Kidney tubule cell (primary cell): ENCODE results near the gene TOGARAM1.
A peak's percentile ranks its signal among the peaks of the same experiment; 100 is the strongest.
"Not testable (repeated sequence)": the region's sequence is repeated elsewhere in the genome, so short reads cannot be mapped to it uniquely, and the experiment has no call there.

Source experiments
- DNase-seq: peaks from one replicate; pipeline ENCODE4 v3.0.0-alpha.2; 2018; ENCODE audit warnings: low spot score

Gene TOGARAM1

DNA sequence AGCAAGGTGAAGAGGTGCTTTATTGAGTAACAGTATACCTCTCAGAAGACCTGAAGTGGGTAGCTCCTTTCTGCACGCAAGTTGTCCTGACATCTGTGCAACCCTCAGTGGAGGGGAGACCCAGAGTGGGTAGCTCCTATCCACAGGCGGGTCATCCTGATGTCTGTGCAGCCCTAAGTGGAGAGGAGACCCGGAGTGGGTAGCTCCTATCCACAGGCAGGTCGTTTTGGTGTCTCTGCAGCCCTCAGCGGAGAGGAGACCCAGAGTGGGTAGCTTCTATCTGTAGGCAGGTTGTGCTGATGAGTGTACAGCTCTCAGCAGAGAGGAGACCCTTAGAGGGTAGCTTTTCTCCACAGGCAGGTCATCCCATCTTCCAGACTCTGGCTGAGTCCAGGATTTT, 76.9 kb downstream of the TOGARAM1 start:
- DNase-seq, result no peak

DNA sequence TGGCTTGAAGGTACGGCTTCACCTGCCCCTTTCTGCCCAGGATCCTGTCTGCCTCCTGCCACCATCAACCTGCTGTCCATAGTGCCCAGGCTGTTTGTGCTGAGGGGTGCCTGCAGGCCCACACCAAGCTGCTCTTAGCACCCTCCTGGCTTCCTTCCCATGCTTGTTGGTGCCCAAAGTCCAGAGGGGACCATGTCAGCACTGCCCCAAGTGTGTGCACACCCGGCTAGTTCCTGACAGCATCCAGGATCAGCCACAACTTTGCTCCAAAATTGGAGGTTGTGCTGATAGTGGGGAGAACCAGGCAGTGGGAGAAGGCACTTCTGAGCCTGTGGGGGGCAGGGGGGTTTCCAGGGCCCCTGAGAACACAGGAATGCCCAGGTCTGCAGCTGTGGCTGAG, 77.4 kb downstream of the TOGARAM1 start:
- DNase-seq, result no peak

DNA sequence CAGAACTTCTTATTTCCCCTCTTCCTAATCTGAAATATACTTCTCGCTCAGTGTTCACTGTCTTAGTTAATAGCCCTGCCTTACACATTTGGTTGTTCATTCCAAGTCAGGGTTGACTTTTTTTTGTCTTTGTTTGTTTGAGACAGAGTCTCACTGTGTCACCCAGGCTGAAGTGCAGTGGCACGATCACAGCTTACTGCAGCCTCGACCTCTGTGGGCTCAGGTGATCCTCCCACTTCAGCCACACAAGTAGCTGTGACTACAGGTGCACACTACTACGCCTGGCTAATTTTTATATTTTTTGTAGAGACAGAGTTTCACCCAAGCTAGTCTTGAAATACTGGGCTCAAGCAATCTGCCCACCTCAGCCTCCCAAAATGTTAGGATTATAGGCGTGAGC, 79.7 kb downstream of the TOGARAM1 start:
- no peak for DNase-seq

DNA sequence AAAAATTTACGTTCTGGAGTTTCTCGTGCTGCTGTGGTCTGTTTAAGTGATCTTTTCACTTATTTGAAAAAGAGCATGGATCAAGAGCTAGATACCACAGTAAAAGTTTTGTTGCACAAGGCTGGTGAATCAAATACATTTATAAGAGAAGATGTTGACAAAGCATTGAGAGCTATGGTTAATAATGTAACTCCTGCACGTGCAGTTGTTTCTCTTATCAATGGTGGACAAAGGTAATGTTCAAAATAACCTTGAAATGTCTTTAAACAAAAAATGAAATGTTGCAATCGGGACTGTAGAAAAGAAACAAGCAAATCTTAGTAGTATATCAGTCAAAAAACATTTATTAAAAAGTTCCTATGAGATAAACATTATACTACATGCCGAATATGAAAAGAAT, 82.6 kb downstream of the TOGARAM1 start:
- no peak for DNase-seq

DNA sequence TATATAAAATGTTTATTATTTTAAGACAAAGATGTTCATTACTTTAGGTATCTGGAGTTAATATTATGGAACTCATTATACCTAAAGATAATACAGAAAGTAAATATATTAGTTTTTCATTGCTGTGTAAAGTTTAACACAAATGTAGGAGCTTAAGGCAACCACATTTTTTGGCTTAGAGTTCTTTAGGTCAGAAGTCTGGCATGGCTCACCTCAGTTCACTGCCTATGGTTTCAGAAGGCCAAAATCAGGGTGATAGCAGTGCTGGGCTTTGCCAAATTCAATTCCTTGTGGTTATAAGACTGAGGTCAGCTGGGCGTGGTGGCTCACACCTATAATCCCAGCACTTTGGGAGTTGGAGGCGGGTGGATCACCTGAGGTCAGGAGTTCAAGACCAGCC, 86.4 kb downstream of the TOGARAM1 start:
- DNase-seq, result no peak

DNA sequence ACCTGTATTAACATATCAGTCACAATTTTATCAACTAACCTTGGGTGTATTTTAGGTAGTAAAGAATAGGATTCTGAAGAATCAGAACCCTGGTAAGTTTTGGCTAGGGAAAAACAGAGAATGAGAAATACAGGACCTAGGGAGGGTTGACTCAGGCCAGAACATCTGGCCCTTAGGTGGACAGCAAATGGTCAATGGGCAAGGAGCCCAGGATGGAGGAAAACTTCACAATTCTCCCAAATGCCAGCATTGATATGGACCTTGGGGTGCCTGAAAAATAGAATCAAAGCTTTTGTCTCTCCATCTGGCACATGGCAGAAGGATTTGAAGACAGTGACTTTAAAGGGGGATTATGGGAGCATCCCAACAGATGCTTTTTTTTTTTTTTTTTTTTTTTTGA, 89.2 kb downstream of the TOGARAM1 start:
- no peak for DNase-seq

DNA sequence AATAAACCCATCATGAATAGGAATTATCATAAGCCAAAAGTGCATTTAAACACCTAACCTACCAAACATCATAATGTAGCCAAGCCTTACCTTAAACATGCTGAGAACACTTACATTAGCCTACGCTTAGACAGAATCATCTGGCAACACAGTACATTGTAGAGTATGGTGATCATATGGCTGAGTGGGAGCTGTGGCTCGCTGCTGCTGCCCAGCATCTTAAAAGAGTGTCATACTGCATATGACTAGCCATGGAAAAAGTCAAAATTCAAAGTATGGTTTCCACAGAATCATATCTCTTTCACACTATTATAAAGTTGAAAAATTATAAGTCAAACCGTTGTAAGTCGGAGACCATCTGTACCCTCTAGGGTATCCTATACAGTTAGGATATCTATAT, 89.9 kb downstream of the TOGARAM1 start:
- no peak for DNase-seq

DNA sequence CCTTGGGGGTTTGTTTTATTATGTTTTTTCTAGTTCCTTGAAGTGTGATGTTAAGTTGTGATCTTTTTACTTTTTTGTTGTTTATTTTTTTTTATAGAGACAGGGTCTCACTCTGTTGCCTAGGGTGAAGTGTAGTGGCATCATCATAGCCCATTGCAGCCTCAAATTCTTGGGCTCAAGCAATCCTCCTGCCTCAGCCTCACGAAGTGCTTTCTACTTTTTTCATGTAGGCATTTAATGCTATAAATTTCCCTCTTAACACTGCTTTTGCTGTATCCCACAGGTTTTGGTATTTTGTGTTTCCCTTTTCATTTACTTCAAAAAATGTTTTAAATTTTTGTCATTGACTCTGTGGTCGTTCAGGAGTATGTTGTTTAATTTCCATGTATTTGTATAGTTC, 95.4 kb downstream of the TOGARAM1 start:
- no peak for DNase-seq

DNA sequence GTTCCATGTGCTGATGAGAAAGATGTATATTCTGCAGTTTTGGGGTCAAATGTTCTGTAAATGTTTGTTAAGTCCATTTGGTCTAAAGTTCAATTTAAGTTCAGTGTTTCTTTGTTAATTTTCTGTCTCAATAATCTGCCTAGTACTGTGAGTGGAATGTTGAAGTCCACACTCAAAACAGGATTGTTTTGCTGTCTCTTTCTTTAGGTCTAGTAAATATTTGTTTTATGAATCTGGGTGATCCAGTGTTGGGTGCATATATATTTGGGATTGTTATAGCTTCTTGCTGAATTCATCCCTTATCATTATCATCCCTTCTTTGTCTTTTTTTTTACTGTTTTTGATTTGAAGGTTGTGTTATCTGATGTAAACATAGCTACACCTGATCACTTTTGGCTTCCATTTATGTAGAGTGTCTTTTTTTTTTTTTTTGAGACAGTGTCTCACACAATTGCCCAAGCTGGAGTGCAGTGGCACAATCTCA, 95.9 kb downstream of the TOGARAM1 start:
- no peak for DNase-seq

DNA sequence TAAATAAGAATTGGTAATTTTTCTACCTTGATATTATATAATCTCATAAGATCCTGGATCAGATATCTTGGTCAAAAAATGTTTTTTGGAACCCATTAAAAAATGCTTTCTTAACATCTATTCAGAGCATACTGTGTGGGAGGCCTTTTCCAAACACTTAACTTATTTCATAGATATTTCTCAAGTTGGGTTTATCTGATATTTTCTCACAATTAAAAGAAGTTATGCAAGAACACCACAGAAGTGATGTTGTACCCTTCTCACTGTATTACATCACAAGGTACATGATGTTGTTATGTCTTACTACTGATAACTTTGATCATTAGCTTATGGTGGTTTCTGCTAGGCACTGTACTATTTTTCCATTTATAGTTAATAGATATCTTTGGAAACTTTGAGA, 98.6 kb downstream of the TOGARAM1 start:
- DNase-seq, result no peak

DNA sequence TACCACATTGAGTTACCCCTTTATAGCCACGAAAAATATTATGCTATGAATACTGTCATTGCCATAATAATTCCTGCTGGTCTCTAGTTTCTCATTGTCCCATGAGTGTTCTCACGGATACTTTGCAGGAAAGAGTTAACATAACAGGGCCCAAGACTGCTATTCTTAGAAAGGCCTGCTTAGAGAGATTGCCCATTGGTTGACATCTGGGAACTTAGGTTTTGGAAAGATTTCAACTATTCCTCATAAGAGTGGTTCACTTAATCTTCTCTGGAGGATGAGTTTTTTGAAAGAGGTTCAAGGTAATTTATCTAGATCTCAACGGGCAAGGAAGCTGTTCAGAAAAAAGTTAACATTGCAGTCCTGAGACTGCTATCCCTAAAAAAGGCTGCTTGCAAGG, 103.5 kb downstream of the TOGARAM1 start:
- DNase-seq, result no peak

DNA sequence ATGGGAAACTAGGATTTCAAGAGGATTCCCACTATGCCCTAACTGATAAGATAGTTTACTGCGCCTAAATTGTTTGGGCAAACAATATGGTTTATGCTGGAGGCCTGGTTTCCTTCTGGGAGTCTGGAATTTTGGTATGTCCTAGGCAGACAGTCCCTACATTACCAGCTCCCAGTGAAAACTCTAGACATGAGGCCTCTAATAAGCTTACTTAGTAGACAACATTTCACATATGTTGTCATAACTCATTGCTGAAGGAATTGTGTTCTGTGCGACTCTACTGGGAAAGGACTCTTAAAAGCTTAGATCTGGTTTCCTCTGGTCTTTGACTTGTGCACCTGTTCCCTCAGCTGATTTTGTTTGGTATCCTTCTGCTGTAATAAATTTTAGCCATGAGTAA, 104.0 kb downstream of the TOGARAM1 start:
- no peak for DNase-seq

DNA sequence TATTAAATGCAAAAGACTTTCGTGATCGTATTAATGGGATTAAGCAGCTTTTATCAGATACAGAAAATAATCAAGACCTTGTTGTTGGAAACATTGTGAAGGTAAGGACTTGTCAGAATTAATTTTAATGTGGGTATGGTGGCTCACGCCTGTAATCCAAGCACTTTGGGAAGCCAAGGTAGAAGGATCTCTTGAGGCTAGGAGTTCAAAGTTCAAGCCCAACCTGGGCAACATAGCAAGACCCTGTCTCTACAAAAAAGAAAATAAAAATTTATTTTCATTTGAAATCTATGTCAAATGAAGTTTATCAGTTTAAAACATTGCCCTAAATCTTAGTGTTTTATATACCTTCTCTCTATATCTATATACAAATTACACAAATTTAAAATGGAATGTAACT, 104.7 kb downstream of the TOGARAM1 start:
- no peak for DNase-seq

DNA sequence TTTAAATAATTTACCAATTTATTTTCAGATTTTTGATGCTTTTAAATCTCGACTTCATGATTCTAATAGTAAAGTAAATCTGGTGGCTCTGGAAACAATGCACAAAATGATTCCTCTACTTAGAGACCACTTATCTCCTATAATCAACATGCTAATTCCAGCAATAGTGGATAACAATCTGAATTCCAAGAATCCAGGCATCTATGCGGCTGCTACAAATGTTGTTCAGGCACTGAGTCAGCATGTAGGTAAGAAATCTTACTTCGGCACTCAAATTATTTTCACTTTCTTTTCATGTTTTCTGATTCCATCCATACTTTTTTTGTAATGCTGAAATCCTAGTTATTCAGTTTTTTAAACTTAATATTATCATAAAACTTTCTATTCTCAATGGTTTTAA, 106.4 kb downstream of the TOGARAM1 start:
- DNase-seq, result no peak

DNA sequence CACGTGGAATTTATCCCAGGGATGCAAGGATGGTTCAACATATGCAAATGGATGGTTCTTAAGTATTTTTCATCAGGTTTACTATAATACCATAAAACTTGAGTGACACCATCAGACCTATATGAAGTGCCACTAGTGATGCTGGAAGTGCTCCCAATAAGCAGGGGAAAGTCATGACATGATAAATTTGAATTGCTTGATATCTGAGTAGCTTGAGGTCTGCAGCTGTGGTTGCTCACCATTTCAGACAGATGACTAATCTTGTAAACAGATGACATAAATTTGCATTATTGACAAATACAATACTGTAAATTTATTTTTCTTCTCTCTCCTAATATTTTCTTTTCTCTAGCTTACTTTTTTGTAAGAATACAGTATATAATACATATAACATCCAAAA, 108.2 kb downstream of the TOGARAM1 start:
- no peak for DNase-seq

DNA sequence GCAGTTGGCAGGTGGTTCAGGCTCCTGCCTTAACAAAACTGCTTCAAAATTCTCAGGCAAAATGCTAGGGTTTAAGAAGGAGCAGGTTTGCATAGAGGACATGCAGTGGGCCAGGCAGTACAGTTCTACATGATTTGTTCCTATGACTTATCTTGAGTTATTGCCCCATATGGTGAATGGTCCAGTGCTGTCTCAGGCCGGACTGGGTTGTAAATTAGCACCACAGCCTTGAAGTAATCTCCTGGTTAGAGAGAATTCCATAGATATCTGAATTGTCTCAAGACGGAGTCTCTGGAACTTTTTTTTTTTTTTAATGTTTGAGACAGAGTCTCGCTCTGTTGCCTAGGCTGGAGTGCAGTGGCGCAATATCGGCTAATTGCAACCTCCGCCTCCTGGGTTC, 110.1 kb downstream of the TOGARAM1 start:
- no peak for DNase-seq

DNA sequence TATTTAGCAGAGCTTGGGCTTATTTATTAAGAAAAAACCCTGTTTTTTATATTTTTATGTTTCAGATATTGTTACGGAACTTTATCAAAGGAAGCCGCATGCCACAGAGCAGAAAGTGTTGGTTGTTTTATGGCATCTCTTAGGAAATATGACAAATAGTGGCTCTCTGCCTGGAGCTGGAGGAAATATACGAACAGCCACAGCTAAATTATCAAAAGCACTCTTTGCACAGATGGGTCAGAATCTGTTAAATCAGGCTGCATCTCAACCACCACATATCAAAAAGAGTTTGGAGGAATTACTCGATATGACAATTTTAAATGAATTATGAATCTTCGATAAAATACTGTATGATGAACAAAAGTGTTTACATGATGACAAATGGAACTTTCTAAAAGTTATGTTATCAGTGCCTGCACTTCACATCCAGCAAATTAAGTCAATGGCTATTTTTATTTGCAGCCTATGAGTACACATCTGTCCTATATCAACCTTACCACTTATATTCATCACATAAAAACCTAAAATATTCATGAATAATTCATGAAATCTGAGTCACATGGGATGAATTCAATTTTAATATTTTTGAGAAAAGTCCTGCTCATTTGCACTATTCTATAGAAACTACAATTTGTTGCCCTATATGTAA, 111.4 kb downstream of the TOGARAM1 start:
- DNase-seq, result no peak

DNA sequence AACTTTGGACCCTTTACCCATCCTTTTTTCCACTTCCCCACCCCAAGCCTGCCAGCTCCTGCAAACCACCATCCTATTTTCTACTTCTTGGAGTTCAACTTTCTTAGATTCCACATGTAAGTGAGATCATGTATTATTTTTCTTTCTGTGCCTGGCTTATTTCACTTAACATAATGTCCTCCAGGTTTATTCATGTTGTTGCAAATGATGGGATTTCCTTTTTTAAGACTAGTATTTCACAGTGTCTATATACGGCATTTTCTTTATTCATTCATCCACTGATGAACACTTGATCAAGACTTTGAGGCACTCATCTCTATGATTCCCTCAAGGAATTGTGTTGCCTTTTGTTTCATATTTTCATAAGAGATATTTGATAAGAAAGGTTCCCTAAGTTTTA, 116.3 kb downstream of the TOGARAM1 start:
- no peak for DNase-seq

DNA sequence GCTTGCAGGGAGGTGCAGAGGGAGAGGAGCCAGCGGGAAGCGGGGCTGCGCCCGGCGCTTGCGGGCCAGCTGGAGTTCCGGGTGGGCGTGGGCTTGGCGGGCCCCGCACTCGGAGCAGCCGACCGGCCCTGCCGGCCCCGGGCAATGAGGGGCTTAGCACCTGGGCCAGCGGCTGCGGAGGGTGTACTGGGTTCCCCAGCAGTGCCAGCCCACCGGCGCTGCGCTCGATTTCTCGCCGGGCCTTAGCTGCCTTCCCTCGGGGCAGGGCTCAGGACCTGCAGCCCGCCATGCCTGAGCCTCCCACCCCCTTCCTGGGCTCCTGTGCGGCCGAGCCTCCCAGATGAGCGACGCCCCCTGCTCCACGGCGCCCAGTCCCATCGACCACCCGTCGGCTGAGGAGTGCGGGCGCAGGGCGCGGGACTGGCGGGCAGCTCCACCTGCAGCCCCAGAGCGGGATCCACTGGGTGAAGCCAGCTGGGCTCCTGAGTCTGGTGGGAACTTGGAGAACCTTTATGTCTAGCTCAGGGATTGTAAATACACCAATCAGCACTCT, 118.5 kb downstream of the TOGARAM1 start:
- not testable (repeated sequence) for DNase-seq

DNA sequence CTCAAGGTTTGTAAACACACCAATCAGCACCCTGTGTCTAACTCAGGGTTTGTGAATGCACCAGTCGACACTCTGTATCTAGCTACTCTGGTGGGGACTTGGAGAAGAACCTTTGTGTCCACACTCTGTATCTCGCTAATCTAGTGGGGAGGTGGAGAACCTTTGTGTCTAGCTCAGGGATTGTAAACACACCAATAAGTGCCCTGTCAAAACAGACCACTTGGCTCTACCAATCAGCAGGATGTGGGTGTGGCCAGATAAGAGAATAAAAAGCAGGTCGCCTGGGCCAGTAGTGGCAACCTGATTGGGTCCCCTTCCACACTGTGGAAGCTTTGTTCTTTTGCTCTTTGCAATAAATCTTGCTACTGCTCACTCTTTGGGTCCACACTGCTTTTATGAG, 119.1 kb downstream of the TOGARAM1 start:
- not testable (repeated sequence) for DNase-seq

DNA sequence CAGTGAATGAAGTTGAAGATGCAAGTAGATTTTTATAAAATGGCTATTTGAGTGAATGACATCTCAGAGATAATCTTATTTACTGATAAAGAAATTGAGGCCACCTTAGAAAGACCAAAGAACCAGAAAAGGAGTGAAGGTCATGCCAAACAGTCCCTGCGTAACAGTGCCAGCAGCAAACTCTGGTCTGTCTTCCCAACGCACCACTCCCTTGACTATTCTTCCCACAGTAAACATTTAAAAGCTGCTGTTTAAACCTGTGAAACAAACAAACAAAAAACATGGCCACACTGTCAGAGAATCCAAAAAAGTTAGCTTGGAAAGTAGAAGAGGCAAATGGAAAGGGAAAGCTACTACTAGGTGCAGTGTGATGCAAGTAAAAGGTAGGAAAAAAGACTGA, 120.4 kb downstream of the TOGARAM1 start:
- no peak for DNase-seq

DNA sequence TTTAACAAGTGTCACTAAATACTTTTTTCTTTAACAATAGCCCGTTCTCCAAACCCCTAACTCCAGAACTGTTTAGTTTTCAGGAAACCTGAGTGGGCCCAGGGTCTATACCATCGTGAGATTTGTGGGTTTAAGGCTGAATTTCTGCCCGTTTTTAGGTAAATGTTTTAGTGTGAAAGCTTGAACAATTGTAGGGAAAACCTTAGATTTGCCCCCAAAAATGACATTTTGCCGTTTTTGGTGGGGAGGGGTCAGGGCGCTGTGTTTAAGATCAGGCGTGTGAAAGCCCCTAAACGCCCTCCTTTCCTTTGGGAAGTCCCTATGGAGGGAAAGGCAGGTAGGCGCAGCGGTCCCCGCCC, 121.6 kb downstream of the TOGARAM1 start:
- DNase-seq, result no peak

DNA sequence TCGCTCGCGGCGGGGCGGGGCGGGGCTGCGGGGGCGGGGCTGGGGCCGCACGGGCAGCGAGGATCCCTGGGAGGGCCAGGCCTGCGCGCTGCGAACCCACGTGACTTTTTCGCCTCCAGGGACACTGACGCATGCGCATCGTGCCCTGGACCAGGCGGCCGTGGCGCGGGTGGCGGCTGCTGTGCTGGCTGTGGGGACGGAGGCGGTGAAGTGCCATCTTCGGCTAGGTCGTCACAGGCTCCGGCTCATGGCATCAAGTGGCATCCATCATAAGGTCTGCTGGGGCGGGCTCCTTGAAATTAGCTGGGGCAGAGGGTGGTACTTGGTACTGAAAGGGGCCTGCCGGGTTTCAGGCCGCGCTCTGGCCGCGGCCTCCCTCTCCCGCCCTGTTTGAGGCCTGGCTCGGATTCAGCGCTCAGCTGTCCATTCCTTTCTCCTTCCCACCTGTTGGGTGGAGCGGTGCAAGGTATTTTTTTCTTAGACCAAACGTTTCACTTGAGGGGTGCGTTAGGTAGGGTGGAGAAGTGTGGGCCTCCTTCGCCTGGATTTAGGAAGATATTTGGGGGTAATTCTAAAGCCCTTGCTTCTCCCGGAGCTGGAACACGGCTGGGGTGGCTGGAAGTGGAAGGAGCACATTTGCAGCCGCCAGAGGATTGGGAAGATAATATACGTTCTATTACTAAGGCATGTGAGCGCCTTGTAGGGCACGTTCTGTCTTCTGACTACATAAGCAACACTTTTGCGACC, 122.2 kb downstream of the TOGARAM1 start, which contains the start of gene PRPF39:
TSS of gene PRPF39 (plus strand) at position 141 of the 747 bp plus-strand sequence. CDS start 11,124 bp downstream, outside the sequence.
- DNase-seq, result peak; percentile 95
